GM10248 (cell line): Measurements from ENCODE around the gene MRPS23.
"Not testable (repeated sequence)": the region's sequence is repeated elsewhere in the genome, so short reads cannot be mapped to it uniquely, and the experiment has no call there.

Experiments
- CTCF ChIA-PET: fragments of 300-600 bp; sonication (Branson Sonifier 250); formaldehyde crosslinking; extraction: SDS; loops from one replicate; lab custom pipeline; 2021; ENCODE audit warnings: antibody characterized with exemption; lab: Yijun Ruan, JAX
- POLR2A ChIA-PET: fragments of 350-650 bp; sonication (Branson Sonifier 250); formaldehyde crosslinking; extraction: SDS; loops from one replicate; lab custom pipeline; 2020; ENCODE audit warnings: antibody characterized with exemption; lab: Yijun Ruan, JAX
- DNase-seq: peaks from one replicate; pipeline ENCODE4 v3.0.0; 2012; ENCODE audit errors: extremely low spot score
- CTCF ChIP-seq: IDR thresholded peaks from 2 replicates; pipeline ENCODE4 v1.5.1; 2012; ENCODE audit warnings: mild to moderate bottlenecking, low read depth; ENCODE audit errors: extremely low read depth, missing control alignments, control extremely low read depth

MRPS23 gene

DNA sequence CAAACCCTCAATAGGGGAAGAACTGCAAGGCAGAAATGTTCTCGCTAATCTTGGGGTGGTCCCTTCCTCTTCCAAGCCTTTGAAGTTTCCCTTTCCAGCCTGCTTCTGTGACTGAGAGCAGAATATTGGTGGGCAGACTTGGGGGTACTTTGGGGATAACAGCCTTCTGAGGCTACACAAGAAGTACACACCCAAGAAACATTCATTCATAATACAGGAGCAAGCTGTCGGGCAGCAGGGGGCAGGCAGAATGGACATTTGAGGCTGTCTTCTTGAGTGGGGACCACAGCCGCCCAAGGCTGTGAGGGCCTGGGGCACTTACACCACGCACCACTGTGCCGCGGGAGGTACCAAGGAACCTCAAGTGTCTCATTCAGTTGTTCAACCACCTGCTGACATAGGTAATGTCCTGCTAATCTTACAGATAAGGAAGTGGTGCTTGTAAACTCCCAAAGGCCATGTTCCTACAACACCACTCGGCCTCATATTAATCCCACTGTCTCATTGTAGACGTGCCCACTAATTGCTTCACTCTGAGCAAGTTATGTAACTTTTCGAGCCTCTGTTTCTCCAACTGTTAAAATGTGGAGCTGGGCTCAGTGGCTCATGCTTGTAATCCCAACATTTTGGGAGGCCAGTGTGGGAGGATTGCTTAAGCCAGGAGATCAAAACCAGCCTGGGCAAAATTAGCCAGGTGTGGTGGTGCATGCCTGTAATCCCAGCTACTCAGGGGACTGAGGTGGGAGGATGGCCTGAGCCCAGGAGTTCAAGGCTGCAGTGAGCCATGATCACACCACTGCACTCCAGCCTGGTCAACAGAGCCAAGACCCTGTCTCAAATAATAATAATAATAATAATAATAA is 2.5 kb upstream of the MRPS23 start:
- TF ChIP-seq CTCF = no peak
- POLR2A ChIA-PET = no interaction called here
- DNase-seq = no peak
- CTCF ChIA-PET = interaction anchor here (1.0 to 24.4 kb wide), 9 partner anchors 7 to 260 kb away, joined by 3 to 478 read pairs (median 7); partner anchors contain the start of gene VEZF1

DNA sequence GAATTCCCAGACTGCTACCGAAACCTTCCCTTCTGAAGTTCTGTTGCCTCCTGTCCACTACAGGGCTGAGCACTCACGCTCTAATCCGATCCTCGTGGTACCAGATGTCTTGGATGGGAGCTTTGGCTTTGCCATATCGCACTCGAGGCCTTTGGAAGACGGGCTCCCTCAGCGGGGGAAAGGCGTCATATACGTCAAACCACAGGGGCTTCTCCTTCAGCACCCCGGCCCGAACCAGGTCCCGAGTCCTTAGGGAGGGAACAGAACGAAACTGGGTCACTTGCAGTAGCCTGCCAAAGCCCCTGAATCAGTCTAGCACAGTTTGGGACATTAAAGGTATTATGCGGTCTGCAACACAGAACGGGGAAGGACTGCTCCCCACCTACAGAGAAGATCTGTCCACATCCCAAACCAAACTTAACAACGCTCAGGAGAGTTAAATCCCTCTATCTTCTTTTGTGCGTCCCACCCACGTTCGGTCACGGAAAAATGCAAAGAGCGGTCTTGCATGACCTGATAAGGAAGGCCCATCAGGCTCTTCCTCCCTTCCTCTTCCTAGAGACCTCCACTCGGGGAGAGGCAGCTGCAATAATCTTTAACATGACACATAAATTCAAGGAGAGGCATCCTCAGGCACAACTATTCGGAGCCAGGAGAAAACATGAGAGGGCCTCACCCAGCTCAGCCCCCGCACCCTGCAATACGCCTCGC is 526 bp downstream of the MRPS23 start:
- DNase-seq = no peak
- POLR2A ChIA-PET = interaction anchor here (1.4 kb wide), 1 partner anchor 158 kb away, joined by 4 read pairs; the partner anchor contains the start of gene SRSF1
- TF ChIP-seq CTCF = no peak
- CTCF ChIA-PET = interaction anchor here (1.0 to 24.4 kb wide), 6 partner anchors 9 to 147 kb away, joined by 3 to 478 read pairs (median 18); partner anchors contain the start of gene VEZF1

DNA sequence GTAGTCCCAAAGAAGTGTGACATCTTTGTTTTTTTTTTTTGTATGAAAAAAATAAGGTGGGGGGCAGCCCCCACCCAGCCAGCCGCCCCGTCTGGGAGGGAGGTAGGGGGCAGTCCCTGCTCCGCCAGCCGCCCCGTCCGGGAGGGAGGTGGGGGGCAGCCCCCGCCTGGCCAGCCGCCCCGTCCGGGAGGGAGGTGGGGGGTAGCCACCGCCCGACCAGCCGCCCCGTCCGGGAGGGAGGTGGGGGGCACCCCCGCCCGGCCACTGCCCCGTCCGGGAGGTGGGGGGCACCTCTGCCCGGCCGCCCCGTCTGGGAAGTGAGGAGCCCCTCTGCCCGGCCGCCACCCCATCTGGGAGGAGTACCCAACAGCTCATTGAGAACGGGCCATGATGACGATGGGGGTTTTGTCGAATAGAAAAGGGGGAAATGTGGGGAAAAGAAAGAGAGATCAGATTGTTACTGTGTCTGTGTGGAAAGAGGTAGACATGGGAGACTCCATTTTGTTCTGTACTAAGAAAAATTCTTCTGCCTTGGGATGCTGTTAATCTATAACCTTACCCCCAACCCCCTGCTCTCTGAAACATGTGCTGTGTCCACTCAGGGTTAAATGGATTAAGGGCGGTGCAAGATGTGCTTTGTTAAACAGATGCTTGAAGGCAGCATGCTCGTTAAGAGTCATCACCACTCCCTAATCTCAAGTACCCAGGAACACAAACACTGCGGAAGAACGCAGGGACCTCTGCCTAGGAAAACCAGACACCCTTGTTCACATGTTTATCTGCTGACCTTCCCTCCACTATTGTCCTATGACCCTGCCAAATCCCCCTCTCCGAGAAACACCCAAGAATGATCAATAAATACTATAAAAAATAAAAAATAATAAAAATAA is 3.5 kb downstream of the MRPS23 start:
- POLR2A ChIA-PET, DNase-seq: not testable (repeated sequence)
- CTCF ChIA-PET = interaction anchor here (1.1 to 8.6 kb wide), 4 partner anchors 11 to 13 kb away, joined by 3 to 74 read pairs (median 16); no protein-coding TSS in a partner anchor

GRCh38 chr17:57842280-57842679 is 7.6 kb downstream of the MRPS23 start:
- ChIA-PET CTCF (interaction anchor here (1.2 to 2.4 kb wide), 3 partner anchors 9 to 95 kb away, joined by 3 to 9 read pairs (median 3); no protein-coding TSS in a partner anchor), POLR2A (no interaction called here)

DNA sequence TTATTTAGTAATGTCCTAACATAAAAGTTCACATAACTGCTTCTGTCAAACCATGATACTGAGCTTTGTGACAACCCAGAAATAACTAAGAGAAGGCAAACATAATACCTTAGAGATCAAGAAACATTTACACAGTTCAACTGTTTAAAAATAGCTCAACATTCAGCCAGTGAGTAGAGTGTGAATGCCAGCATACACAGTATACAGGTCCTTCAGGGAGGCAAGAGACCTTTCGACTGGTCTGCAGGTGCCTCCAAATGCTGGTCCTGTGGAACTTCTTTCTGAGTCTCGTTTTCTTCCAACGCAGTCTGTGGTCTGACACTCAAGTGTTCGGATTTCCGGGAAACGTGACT is 10.3 kb downstream of the MRPS23 start:
- ChIA-PET POLR2A (interaction anchor here (0.6 kb wide), 1 partner anchor 10 kb away, joined by 3 read pairs; the partner anchor contains the start of gene MRPS23), CTCF (interaction anchor here (0.9 to 2.1 kb wide), 6 partner anchors 8 to 596 kb away, joined by 3 to 7 read pairs (median 4); partner anchors contain the start of gene MRPS23)
- no peak for DNase-seq
- TF ChIP-seq CTCF = no peak

More at GRCh38 chr17:57842280-57842679, 7.6 kb downstream of the MRPS23 start:
- TF ChIP-seq CTCF = no peak
- no peak for DNase-seq

DNA sequence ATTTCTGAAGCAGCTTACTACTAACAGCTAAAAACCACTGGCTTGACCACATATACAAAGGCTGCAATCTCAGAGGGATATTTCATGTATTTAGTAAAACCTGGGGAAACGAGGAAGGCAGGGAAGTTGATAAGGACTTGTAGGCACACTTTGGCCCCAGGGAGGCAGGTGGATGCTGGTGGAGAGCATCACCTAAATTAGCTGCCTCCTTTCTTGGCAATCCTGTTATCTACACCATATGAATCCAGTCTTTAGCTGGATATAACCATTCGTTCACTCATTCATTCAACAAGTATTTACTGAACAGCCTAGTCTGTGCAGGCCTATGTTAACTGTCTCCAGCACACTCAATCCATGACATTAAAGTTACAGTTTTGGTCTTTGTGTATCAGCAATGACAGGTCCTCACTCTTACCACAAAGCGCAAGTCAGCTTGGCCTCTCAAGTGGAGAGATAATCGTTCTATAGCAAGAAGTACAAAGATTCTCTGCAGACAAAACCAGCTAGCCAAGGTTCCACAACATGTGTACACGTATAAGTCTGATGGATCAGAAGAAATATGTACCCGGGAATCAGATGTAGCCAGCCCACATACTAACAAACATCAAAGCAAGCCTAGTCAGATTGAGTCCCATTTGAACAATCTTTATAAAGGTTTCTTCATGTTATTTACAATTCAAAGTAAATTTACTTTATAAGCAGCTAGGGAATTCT is 10.8 kb downstream of the MRPS23 start:
- ChIA-PET POLR2A (interaction anchor here (0.6 kb wide), 1 partner anchor 11 kb away, joined by 3 read pairs; the partner anchor contains the start of gene MRPS23), CTCF (interaction anchor here (0.9 to 1.4 kb wide), 5 partner anchors 9 to 596 kb away, joined by 3 to 6 read pairs (median 3); no protein-coding TSS in a partner anchor)
- no peak for TF ChIP-seq CTCF
- DNase-seq = no peak
